Kidney (tissue), 14 donors: Measurements from ENCODE around the gene LAMP5. TPM values are rescaled to one million over a fixed set of nuclear protein-coding genes. Genes with fewer than 3 reads are reported as not detected.

Source experiments
- DNase-seq, 5 donors: peaks; one replicate each; pipeline ENCODE4 v3.0.0-alpha.2; 2013 to 2020
- FAIRE-seq: peaks from 2 replicates; lab custom pipeline; 2012; peaks lifted over from hg19 to GRCh38; lab: Jason Lieb, UNC
- H3K27ac ChIP-seq, 2 donors: one replicate each; pipeline ENCODE4 v1.7.0; 2013; ENCODE audit warnings: low read depth in 2 of 2, low read length in 2 of 2, inconsistent platforms in 1 of 2
- H3K27me3 ChIP-seq: one replicate; pipeline ENCODE4 v1.7.1; 2013; ENCODE audit warnings: low read length, inconsistent platforms; ENCODE audit not compliant: control insufficient read depth, insufficient read depth
- H3K36me3 ChIP-seq, 3 donors: one replicate each; pipeline versions ENCODE4 v1.7.0 to v1.7.1; 2013; ENCODE audit warnings: low read length in 3 of 3, control low read depth in 1 of 3, inconsistent platforms in 1 of 3; ENCODE audit not compliant: insufficient read depth in 3 of 3, control insufficient read depth in 2 of 3
- H3K4me1 ChIP-seq, 3 donors: one replicate each; pipeline versions ENCODE4 v1.7.0 to v1.7.1; 2013; ENCODE audit warnings: low read length in 3 of 3, inconsistent platforms in 1 of 3, low read depth in 1 of 3; ENCODE audit not compliant: control insufficient read depth in 2 of 3, insufficient read depth in 2 of 3
- H3K4me3 ChIP-seq, 3 donors: one replicate each; pipeline versions ENCODE4 v1.7.0 to v1.8.1; 2013; ENCODE audit warnings: low read length in 3 of 3, control low read depth in 1 of 3, inconsistent platforms in 1 of 3
- H3K9ac ChIP-seq, 3 donors: one replicate each; pipeline versions ENCODE4 v1.7.0 to v1.7.1; 2013; ENCODE audit warnings: low read length in 3 of 3, control low read depth in 1 of 3, inconsistent platforms in 1 of 3
- H3K9me3 ChIP-seq, 3 donors: one replicate each; pipeline versions ENCODE4 v1.7.0 to v1.7.1; 2013; ENCODE audit warnings: low read length in 3 of 3, control low read depth in 1 of 3, inconsistent platforms in 1 of 3; ENCODE audit not compliant: control insufficient read depth in 2 of 3, insufficient read depth in 1 of 3
- intact Hi-C: fragments of 100-400 bp; cut with DNase I; formaldehyde crosslinking; loops from one replicate; pipeline ENCODE4 v1.11.1; 2022
- polyA plus RNA-seq: library from polyadenylated mRNA; stranded (reverse); fragments of 350-450 nt; fragmentation: Illumina TruSeq; extraction: RNeasy Lipid Tissue Mini Kit (QIAGEN cat#74804); gene quantifications from one replicate; pipeline ENCODE4 v1.2.3, GENCODE V29; 2014; ENCODE audit warnings: low read depth, low replicate concordance; ENCODE audit not compliant: insufficient read depth
- total RNA-seq: library from RNA; stranded (reverse); fragmentation: NEBNext Ultra II Directional; extraction: Animal tissue kit (Norgen Biotek cat#: 25700); gene quantifications from one replicate; pipeline ENCODE4 v1.2.1, GENCODE V29; 2021
- TF ChIP-seq, protein P1 (sequence below): IDR thresholded peaks from 3 replicates; pipeline ENCODE4 v1.5.1; 2012; ENCODE audit warnings: mild to moderate bottlenecking, moderate library complexity, borderline replicate concordance; ENCODE audit not compliant: insufficient read depth; ENCODE audit errors: extremely low read depth
- donor health status: control.
- donor health status: control.
- donor health status: control.
- donor health status: control.
- donor health status: control.
- donor health status: DM: yes; HTN: yes; CAD: no.
- donor health status: Normal renal cell carcinoma (clear cell type).

The LAMP5 gene
- total and polyA plus RNA-seq, 2 donors from 2014 or later = 0.82 to 3.2 TPM

- H3K4me3 ChIP-seq = no peak overlapping the region
- no peaks in the 10 kb centered on the region for H3K36me3 ChIP-seq
- no peaks in the 10 kb centered on the region for H3K4me1 ChIP-seq
- H3K27me3 ChIP-seq = no peaks in the 10 kb centered on the region
- H3K9ac ChIP-seq = no peak overlapping the region
- no peaks in the 10 kb centered on the region for H3K9me3 ChIP-seq
- FAIRE-seq (no peak), DNase-seq (no peak)
- no peak overlapping the region for H3K27ac ChIP-seq
- intact Hi-C loops = no loop called here
- TF ChIP-seq, protein P1, sequence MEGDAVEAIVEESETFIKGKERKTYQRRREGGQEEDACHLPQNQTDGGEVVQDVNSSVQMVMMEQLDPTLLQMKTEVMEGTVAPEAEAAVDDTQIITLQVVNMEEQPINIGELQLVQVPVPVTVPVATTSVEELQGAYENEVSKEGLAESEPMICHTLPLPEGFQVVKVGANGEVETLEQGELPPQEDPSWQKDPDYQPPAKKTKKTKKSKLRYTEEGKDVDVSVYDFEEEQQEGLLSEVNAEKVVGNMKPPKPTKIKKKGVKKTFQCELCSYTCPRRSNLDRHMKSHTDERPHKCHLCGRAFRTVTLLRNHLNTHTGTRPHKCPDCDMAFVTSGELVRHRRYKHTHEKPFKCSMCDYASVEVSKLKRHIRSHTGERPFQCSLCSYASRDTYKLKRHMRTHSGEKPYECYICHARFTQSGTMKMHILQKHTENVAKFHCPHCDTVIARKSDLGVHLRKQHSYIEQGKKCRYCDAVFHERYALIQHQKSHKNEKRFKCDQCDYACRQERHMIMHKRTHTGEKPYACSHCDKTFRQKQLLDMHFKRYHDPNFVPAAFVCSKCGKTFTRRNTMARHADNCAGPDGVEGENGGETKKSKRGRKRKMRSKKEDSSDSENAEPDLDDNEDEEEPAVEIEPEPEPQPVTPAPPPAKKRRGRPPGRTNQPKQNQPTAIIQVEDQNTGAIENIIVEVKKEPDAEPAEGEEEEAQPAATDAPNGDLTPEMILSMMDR = no peak
These were observed 61.4 kb downstream of the LAMP5 start for GRCh38 chr20:9575836-9576235.

DNA sequence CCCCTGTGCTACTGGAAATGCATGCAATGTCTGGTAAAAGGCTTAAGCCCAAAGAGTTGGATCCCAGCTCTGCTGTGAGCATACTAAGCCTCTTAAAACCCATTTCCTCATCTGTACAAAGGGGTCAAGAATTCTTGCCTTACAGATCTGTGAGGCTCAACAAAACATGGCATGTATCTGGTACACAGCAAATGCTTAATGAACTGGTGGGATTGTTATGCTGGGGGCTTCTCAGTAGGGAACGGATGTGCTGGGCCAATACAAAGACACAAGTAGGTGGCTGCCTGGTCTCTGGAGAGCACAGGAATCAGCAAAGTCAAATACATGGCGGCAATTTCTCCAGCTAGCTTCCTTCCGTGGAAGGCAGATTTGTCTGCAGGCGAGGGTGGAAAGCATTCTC is 62.3 kb downstream of the LAMP5 start:
- DNase-seq = no peak
- H3K4me3 ChIP-seq = no peak overlapping the region
- no peaks in the 10 kb centered on the region for H3K36me3 ChIP-seq
- intact Hi-C loops = no loop called here
- TF ChIP-seq, protein P1 = no peak
- no peaks in the 10 kb centered on the region for H3K27me3 ChIP-seq
- no peaks in the 10 kb centered on the region for H3K4me1 ChIP-seq
- no peak overlapping the region for H3K27ac ChIP-seq
- H3K9me3 ChIP-seq = no peaks in the 10 kb centered on the region
- no peak for FAIRE-seq
- H3K9ac ChIP-seq = no peak overlapping the region

DNA sequence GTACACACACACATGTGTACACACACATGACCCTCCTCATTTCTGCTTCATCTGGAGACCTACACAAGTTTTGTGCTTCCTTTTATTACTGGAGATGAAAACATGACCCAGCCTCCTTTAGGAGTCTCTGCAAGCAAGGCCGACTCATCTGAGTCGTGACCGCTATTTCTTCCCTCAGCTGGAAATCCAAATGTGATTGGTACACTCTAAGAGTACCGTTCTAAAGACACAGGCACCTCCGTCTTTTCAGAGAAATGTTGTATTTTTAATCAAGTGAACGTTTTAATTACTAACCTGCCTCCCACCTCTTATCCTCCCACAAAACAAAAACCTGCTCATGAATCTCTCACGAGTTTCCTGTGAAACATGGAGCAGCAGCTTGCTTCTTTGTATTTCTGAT is 63.0 kb downstream of the LAMP5 start:
- no peaks in the 10 kb centered on the region for H3K27me3 ChIP-seq
- H3K4me3 ChIP-seq = no peak overlapping the region
- DNase-seq (peak in 1 of 5 donors; percentile 22), FAIRE-seq (no peak)
- H3K36me3 ChIP-seq = no peaks in the 10 kb centered on the region
- no peaks in the 10 kb centered on the region for H3K9me3 ChIP-seq
- H3K9ac ChIP-seq = no peak overlapping the region
- no peak overlapping the region for H3K27ac ChIP-seq
- intact Hi-C loops = no loop called here
- TF ChIP-seq, protein P1 = no peak
- H3K4me1 ChIP-seq = no peaks in the 10 kb centered on the region

- H3K9ac ChIP-seq = no peak overlapping the region
- no peaks in the 10 kb centered on the region for H3K36me3 ChIP-seq
- no peak for FAIRE-seq
- H3K27me3 ChIP-seq = no peaks in the 10 kb centered on the region
- intact Hi-C loops = no loop called here
- TF ChIP-seq, protein P1 = no peak
- H3K4me1 ChIP-seq = no peaks in the 10 kb centered on the region
- H3K9me3 ChIP-seq = no peaks in the 10 kb centered on the region
- no peak overlapping the region for H3K27ac ChIP-seq
- DNase-seq = no peak
- no peak overlapping the region for H3K4me3 ChIP-seq
These were observed 64.2 kb downstream of the LAMP5 start for GRCh38 chr20:9578594-9578993.
